Gastroesophageal sphincter (tissue), 4 donors: Measurements from ENCODE around the gene TPT1. TPM values are rescaled to one million over a fixed set of nuclear protein-coding genes. Genes with fewer than 3 reads are reported as not detected.
A peak's percentile ranks its signal among the peaks of the same experiment; 100 is the strongest.

Source experiments
- ATAC-seq: fragments of 150-250 bp; one replicate; pipeline ENCODE4 v1.9.1; 2016; ENCODE audit warnings: mild to moderate bottlenecking, moderate library complexity
- H3K27ac ChIP-seq, 4 donors: fragments of 200-600 bp; sonication (generic) in 3 of 4; 1 replicate in 3 of 4; 2 replicates in 1 of 4; pipeline ENCODE4 v1.5.1; 2016 to 2019
- H3K27me3 ChIP-seq: fragments of 200-600 bp; sonication (generic); one replicate; pipeline ENCODE4 v1.5.1; 2019
- H3K36me3 ChIP-seq, 2 donors: fragments of 200-600 bp; sonication (generic); one replicate each; pipeline ENCODE4 v1.5.1; 2019; ENCODE audit warnings: control low read depth in 1 of 2
- H3K4me1 ChIP-seq, 3 donors: fragments of 200-600 bp; sonication (generic); 1 replicate in 2 of 3; 2 replicates in 1 of 3; pipeline ENCODE4 v1.5.1; 2016 to 2019; ENCODE audit warnings: control low read depth in 2 of 3
- H3K4me3 ChIP-seq, 2 donors: fragments of 200-600 bp; sonication (generic); one replicate each; pipeline ENCODE4 v1.5.1; 2019; ENCODE audit warnings: mild to moderate bottlenecking in 1 of 2, moderate library complexity in 1 of 2
- H3K9me3 ChIP-seq, 3 donors: fragments of 200-600 bp; sonication (generic); one replicate each; pipeline ENCODE4 v1.5.1; 2017 to 2019; ENCODE audit warnings: control low read depth in 2 of 3
- EP300 ChIP-seq: sonication (generic); formaldehyde crosslinking; IDR thresholded peaks from one replicate; pipeline ENCODE4 v1.6.1; 2017; ENCODE audit warnings: antibody characterized with exemption, mild to moderate bottlenecking
- POLR2A ChIP-seq, 2 donors: fragments of 450-650 bp; IDR thresholded peaks; one replicate each; pipeline ENCODE4 v1.6.1; 2017; ENCODE audit warnings: antibody characterized with exemption in 2 of 2, mild to moderate bottlenecking in 2 of 2, moderate library complexity in 1 of 2
- POLR2AphosphoS5 ChIP-seq: sonication (generic); formaldehyde crosslinking; IDR thresholded peaks from one replicate; pipeline ENCODE4 v1.6.1; 2017; ENCODE audit warnings: antibody characterized with exemption
- WGBS, 2 donors: methylation state at CpG; one replicate each; pipeline ENCODE4 v1.1.5; 2018; ENCODE audit warnings: low coverage in 1 of 2; 5-methylcytosine and 5-hydroxymethylcytosine counted together
- total RNA-seq, 4 donors: library from RNA; depleted of rRNA; stranded (reverse); fragments of >200 nt; gene quantifications; one replicate each; pipeline ENCODE4 v1.1.0, GENCODE V29; 2016
- TF ChIP-seq, protein P1 (sequence below), 4 experiments: fragments of 200-600 bp in 2 of 4; fragments of 450-650 bp in 2 of 4; sonication (generic) in 1 of 4; IDR thresholded peaks; one replicate each; pipeline ENCODE4 v1.5.1; 2017 to 2019; ENCODE audit warnings: antibody characterized with exemption in 4 of 4, mild to moderate bottlenecking in 2 of 4, moderate library complexity in 2 of 4

TPT1 gene
- total RNA-seq, 4 donors from 2014 or later, result 1,925 to 3,753 (median 2,929) TPM

DNA sequence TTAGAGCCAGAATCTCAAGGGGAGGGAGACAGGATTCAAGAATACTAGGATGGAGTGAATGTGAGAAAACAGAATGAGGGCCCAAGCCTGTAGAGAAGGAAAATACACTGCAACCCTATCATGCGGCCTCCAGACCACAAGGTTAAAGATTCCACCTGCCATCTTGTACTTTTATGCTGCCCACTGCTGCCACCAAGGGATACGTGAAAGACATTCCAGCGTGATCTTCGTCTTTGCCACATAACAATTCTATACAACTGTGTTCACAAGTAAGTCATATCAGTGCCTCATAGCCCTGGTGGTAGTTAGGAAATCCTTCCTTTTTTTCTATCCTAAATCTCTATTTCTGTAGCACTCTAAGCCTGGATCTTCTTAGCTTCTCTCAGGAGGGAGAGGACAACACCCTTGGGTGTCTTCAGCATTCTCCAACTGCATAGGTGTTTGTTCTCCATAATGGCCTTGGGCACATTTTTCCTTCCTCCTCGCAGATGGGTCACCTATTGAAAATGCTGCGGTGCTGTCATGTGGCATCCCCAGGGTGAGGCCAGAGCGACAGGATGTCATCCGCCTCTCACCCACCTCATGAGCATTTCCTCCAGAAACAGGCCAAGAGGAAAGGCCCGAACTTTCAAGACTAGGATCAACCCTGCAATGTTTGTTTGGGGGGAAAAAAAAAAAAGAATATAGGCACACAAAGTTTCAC lies 13.6 kb downstream of the TPT1 start:
- no peak for ATAC-seq
- H3K36me3 ChIP-seq, result no peaks in the 10 kb centered on the region
- peak overlapping the region in 3 of 4 donors; percentile 0 to 63 (median 57) for H3K27ac ChIP-seq
- H3K9me3 ChIP-seq, result no peaks in the 10 kb centered on the region
- H3K4me1 ChIP-seq, result peaks cover 0 to 58% (median 30%) of the 10 kb centered on the region in 3 donors
- H3K4me3 ChIP-seq, result no peak overlapping the region
- no peaks in the 10 kb centered on the region for H3K27me3 ChIP-seq
- 92 to 94% methylated on average over 3 to 6 of the region's 9 CpGs for WGBS, 2 donors
- TF ChIP-seq EP300 (no peak), POLR2AphosphoS5 (no peak), POLR2A (IDR thresholded peaks at IDR 0.05) (no peak)
- TF ChIP-seq, protein P1, sequence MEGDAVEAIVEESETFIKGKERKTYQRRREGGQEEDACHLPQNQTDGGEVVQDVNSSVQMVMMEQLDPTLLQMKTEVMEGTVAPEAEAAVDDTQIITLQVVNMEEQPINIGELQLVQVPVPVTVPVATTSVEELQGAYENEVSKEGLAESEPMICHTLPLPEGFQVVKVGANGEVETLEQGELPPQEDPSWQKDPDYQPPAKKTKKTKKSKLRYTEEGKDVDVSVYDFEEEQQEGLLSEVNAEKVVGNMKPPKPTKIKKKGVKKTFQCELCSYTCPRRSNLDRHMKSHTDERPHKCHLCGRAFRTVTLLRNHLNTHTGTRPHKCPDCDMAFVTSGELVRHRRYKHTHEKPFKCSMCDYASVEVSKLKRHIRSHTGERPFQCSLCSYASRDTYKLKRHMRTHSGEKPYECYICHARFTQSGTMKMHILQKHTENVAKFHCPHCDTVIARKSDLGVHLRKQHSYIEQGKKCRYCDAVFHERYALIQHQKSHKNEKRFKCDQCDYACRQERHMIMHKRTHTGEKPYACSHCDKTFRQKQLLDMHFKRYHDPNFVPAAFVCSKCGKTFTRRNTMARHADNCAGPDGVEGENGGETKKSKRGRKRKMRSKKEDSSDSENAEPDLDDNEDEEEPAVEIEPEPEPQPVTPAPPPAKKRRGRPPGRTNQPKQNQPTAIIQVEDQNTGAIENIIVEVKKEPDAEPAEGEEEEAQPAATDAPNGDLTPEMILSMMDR (IDR thresholded peaks at IDR 0.05), result no peak

DNA sequence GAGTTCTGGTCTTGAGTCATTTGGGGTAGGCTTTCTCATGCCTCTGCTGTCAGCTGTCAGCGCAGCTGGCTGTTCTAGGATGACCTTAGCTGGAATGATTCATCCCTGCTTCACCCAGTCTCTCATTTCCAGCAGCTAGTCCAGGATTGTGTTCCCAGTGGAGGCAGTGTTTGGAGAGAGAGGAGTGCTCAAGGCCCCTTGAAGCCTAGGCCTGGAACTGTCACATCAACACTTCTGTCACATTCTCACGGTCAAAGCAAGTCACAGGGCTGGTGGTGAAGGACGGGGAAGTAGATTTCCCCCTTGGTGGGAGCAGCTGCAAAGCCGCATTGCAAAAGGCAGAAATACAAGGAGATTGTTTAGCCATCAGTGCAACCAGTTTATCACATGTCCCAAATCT lies 15.2 kb downstream of the TPT1 start:
- TF ChIP-seq POLR2A (IDR thresholded peaks at IDR 0.05), result no peak
- TF ChIP-seq EP300, result no peak
- TF ChIP-seq POLR2AphosphoS5, result peak; percentile 37
- TF ChIP-seq, protein P1 (IDR thresholded peaks at IDR 0.05), result no peak
- H3K4me1 ChIP-seq, result peaks cover 0 to 45% (median 27%) of the 10 kb centered on the region in 3 donors
- ATAC-seq, result peak; percentile 72

DNA sequence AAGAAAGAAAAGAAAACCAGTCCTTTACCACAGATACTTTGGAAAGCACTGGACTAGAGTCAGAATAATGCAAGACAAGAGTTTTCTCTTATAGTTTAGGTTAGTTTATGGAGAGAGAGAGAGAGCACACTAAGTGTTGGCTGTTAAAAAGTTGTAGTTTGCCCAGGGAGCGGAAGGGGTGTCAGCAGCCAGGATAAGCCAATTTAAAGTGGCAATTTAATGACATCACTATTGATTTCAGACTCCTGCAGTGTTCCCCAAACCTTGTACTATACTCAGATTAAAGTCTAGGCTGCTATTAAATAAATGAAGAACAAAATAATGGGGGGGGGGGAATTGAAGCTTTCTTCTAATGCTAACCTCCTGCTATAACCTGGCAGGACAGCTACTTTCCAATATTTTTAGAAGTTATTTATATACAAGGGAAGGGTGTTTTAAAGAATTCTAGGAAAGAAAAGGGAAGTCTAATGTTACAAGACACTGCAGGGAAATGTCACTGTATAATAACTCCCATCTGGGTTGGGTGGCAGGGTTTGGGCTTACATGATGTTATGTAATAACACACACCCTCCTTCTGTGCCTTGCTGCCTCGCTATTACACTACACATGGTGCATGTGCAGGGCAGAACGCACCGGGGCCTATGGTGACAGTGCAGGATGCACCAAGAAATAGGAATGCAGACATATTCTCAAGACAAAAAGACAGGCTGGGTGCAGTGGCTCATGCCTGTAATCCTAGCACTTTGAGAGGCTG lies 19.9 kb downstream of the TPT1 start:
- no peak overlapping the region for H3K4me3 ChIP-seq
- peaks cover 0 to 14% (median 7%) of the 10 kb centered on the region in 3 donors for H3K4me1 ChIP-seq
- TF ChIP-seq EP300, result no peak
- no peak for TF ChIP-seq POLR2A (IDR thresholded peaks at IDR 0.05)
- no peak for TF ChIP-seq POLR2AphosphoS5
- TF ChIP-seq, protein P1 (IDR thresholded peaks at IDR 0.05), result no peak
- H3K9me3 ChIP-seq, result no peaks in the 10 kb centered on the region
- no peaks in the 10 kb centered on the region for H3K27me3 ChIP-seq
- H3K27ac ChIP-seq, result no peak overlapping the region
- no peaks in the 10 kb centered on the region for H3K36me3 ChIP-seq
- WGBS, 2 donors, result 42 to 67% methylated on average over 3 to 4 of the region's 4 CpGs
- ATAC-seq, result peak; percentile 35

More for the DNA sequence above, 15.2 kb downstream of the TPT1 start:
- Histone ChIP-seq H3K27ac (peak overlapping the region in 3 of 4 donors; percentile 26 to 48 (median 34)), H3K9me3 (no peaks in the 10 kb centered on the region), H3K4me3 (no peak overlapping the region), H3K36me3 (no peaks in the 10 kb centered on the region), H3K27me3 (no peaks in the 10 kb centered on the region)
- WGBS, 2 donors, result 45 to 54% methylated on average over 2 to 4 of the region's 4 CpGs

DNA sequence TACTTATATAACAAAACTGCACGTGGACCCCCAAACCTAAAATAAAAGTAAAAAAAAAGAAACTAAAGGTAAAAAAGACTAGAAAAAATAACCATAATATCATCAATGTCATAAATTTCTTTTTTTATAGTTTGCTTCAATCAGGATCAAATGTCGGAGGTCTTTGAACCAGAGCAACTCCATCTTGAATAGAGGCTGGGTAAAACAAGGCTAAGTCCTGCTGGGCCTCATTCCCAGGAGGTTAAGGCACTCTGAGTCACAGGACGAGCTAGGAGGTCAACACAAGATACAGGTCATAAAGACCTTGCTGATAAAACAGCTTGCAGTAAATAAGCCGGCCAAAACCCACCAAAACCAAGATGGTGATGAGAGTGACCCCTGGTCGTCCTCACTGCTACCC lies 24.0 kb downstream of the TPT1 start:
- TF ChIP-seq EP300 (no peak), POLR2A (IDR thresholded peaks at IDR 0.05) (no peak), POLR2AphosphoS5 (no peak)
- TF ChIP-seq, protein P1 (IDR thresholded peaks at IDR 0.05), result no peak
- Histone ChIP-seq H3K4me3 (no peak overlapping the region), H3K4me1 (peaks cover 0 to under 1% (median 0%) of the 10 kb centered on the region in 3 donors), H3K27ac (no peak overlapping the region), H3K9me3 (no peaks in the 10 kb centered on the region), H3K36me3 (no peaks in the 10 kb centered on the region), H3K27me3 (no peaks in the 10 kb centered on the region)
- no peak for ATAC-seq
- 91 to 95% methylated on average over 5 of the region's 5 CpGs for WGBS, 2 donors
